HepG2 (cell line): ENCODE measurements around the gene DGCR8. TPM values are rescaled to one million over a fixed set of nuclear protein-coding genes. Genes with fewer than 3 reads are reported as not detected.

Source experiments
- ATAC-seq: fragments of 200-7000 bp; cut with Tn5 transposase; 3 replicates; pipeline ENCODE4 v1.9.1; 2020; ENCODE audit warnings: mild to moderate bottlenecking, moderate library complexity
- BruUV-seq: library from RNA; stranded (reverse); fragments of 400-500 nt; replicated peaks from 2 replicates; lab custom pipeline; 2021; lab: Mats Ljungman, UMichigan
- CTCF ChIA-PET: fragments of 300-600 bp; formaldehyde crosslinking; extraction: SDS; loops from one replicate; lab custom pipeline; 2021; ENCODE audit warnings: low total read pairs, inconsistent platforms, low intra/inter-chr PET ratio; lab: Yijun Ruan, JAX
- POLR2A ChIA-PET: fragments of 350-600 bp; sonication (Branson Sonifier 250); formaldehyde crosslinking; loops from one replicate; lab custom pipeline; 2020; ENCODE audit warnings: antibody characterized with exemption, inconsistent platforms; lab: Yijun Ruan, JAX
- DNase-seq: peaks from one replicate; pipeline ENCODE4 v3.0.0-alpha.2; 2015; ENCODE audit warnings: low spot score
- FAIRE-seq: peaks from 3 replicates; lab custom pipeline; 2011; peaks lifted over from hg19 to GRCh38; lab: Jason Lieb, UNC
- H2AFZ ChIP-seq: one replicate; pipeline ENCODE4 v1.6.1; 2011; ENCODE audit warnings: low read length, inconsistent platforms
- H3K27ac ChIP-seq: fragments of 300-600 bp; 3 replicates; pipeline ENCODE4 v1.8.0; 2011; ENCODE audit warnings: mixed run types, mild to moderate bottlenecking, mixed read lengths, low read length, inconsistent platforms; ENCODE audit not compliant: insufficient read depth; ENCODE audit errors: extremely low read length
- H3K27me3 ChIP-seq, 2 experiments: fragments of 200-600 bp in 1 of 2; 2 replicates in 1 of 2; 3 replicates in 1 of 2; pipeline versions ENCODE4 v1.6.0 to v1.8.0; 2011; ENCODE audit warnings: low read length in 2 of 2, mild to moderate bottlenecking in 2 of 2, moderate library complexity in 2 of 2, inconsistent platforms in 1 of 2; ENCODE audit not compliant: insufficient read depth in 2 of 2, control insufficient read depth in 1 of 2
- H3K36me3 ChIP-seq, 2 experiments: fragments of 200-600 bp in 1 of 2; replicated peaks in 1 of 2; 2 replicates in 1 of 2; 3 replicates in 1 of 2; pipeline versions ENCODE4 v1.5.1 to v1.8.0; 2011; ENCODE audit warnings: low read length in 2 of 2, inconsistent platforms in 1 of 2; ENCODE audit not compliant: insufficient read depth in 2 of 2, control insufficient read depth in 1 of 2
- H3K4me1 ChIP-seq: 2 replicates; pipeline ENCODE4 v1.5.1; 2012; ENCODE audit warnings: low read length, inconsistent platforms; ENCODE audit not compliant: insufficient read depth
- H3K4me2 ChIP-seq: 2 replicates; pipeline ENCODE4 v1.6.0; 2011; ENCODE audit warnings: low read depth, low read length, inconsistent platforms
- H3K4me3 ChIP-seq, 3 experiments: fragments of 200-600 bp in 1 of 3; sonication (generic), shearing (Covaris generic) in 1 of 3; replicated peaks in 1 of 3; 2 replicates each; pipeline ENCODE4 v1.5.1; 2011 to 2016; ENCODE audit warnings: low read length in 3 of 3, inconsistent platforms in 2 of 3, low read depth in 2 of 3, mild to moderate bottlenecking in 2 of 3, control low read depth in 1 of 3, mixed read lengths in 1 of 3; ENCODE audit not compliant: insufficient read depth in 1 of 3
- H3K79me2 ChIP-seq: one replicate; pipeline ENCODE4 v1.6.1; 2011; ENCODE audit warnings: low read length, inconsistent platforms; ENCODE audit not compliant: insufficient read depth
- H3K9ac ChIP-seq: 2 replicates; pipeline ENCODE4 v1.6.0; 2011; ENCODE audit warnings: mild to moderate bottlenecking, low read depth, low read length, inconsistent platforms; ENCODE audit not compliant: insufficient read depth
- H3K9me3 ChIP-seq: 2 replicates; pipeline ENCODE4 v1.5.1; 2012; ENCODE audit warnings: mild to moderate bottlenecking, low read length
- H4K20me1 ChIP-seq: 2 replicates; pipeline ENCODE4 v1.6.0; 2011; ENCODE audit warnings: inconsistent platforms, mild to moderate bottlenecking, low read length, moderate library complexity; ENCODE audit not compliant: insufficient read depth
- AGO2 ChIP-seq: fragments of 200-400 bp; formaldehyde crosslinking; optimal IDR thresholded peaks from 2 replicates; pipeline ENCODE3; 2017; ENCODE audit warnings: mild to moderate bottlenecking, low read depth, low read length, moderate library complexity
- EP300 ChIP-seq, 3 experiments: sonication (generic) in 1 of 3; formaldehyde crosslinking in 1 of 3; IDR thresholded peaks; 2 replicates each; pipeline versions ENCODE4 v1.5.1 to v1.6.1; 2011 to 2020; ENCODE audit warnings: low read depth in 2 of 3, low read length in 2 of 3, borderline replicate concordance in 1 of 3, improper control_type of control experiment in 1 of 3, mild to moderate bottlenecking in 1 of 3, missing genetic modification reagents in 1 of 3, moderate library complexity in 1 of 3
- ONECUT2 ChIP-seq: sonication (generic); formaldehyde crosslinking; IDR thresholded peaks from 2 replicates; pipeline ENCODE4 v1.4.0; 2020; ENCODE audit warnings: missing genetic modification reagents
- POLR2A ChIP-seq, 2 experiments: IDR thresholded peaks; 2 replicates each; pipeline ENCODE4 v1.6.1; 2011; ENCODE audit warnings: low read depth in 2 of 2, low read length in 2 of 2, mild to moderate bottlenecking in 1 of 2, moderate library complexity in 1 of 2; ENCODE audit not compliant: insufficient read depth in 1 of 2
- RBFOX2 ChIP-seq: fragments of 200-400 bp; formaldehyde crosslinking; IDR thresholded peaks from 2 replicates; pipeline ENCODE4 v1.6.1; 2017; ENCODE audit warnings: low read depth, mild to moderate bottlenecking, low read length
- SYNCRIP ChIP-seq: fragments of 200-400 bp; formaldehyde crosslinking; IDR thresholded peaks from 2 replicates; pipeline ENCODE4 v1.6.1; 2018; ENCODE audit warnings: mild to moderate bottlenecking, low read depth, low read length; ENCODE audit not compliant: insufficient read depth
- YEATS4 ChIP-seq: sonication (generic); formaldehyde crosslinking; IDR thresholded peaks from 2 replicates; pipeline ENCODE4 v1.4.0; 2020; ENCODE audit warnings: missing genetic modification reagents, borderline replicate concordance
- YY1 ChIP-seq: IDR thresholded peaks from 2 replicates; pipeline ENCODE4 v1.6.1; 2011; ENCODE audit warnings: low read length, low read depth, moderate library complexity, mild to moderate bottlenecking; ENCODE audit not compliant: insufficient read depth, insufficient replicate concordance
- ZBTB38 ChIP-seq: sonication (generic); formaldehyde crosslinking; IDR thresholded peaks from 2 replicates; pipeline ENCODE4 v1.5.1; 2020; ENCODE audit warnings: mild to moderate bottlenecking, missing genetic modification reagents
- ZNF263 ChIP-seq: sonication (generic); formaldehyde crosslinking; IDR thresholded peaks from 2 replicates; pipeline ENCODE4 v1.4.0; 2020; ENCODE audit warnings: missing genetic modification reagents
- ZNF773 ChIP-seq: sonication (generic); formaldehyde crosslinking; IDR thresholded peaks from 2 replicates; pipeline ENCODE4 v1.4.0; 2020; ENCODE audit warnings: missing genetic modification reagents, borderline replicate concordance
- WGBS: methylation state at CpG from one replicate; pipeline ENCODE4 v1.1.6; 2017; ENCODE audit warnings: low lambda C conversion rate; 5-methylcytosine and 5-hydroxymethylcytosine counted together
- in situ Hi-C: cut with HindIII; loops from 2 replicates; pipeline ENCODE4 v1.10.0; 2017; ENCODE audit warnings: low pct_unique_long_range_greater_than_20kb; ENCODE audit not compliant: extremely low pct_ligation_motif_present
- intact Hi-C: fragments of 100-400 bp; cut with micrococcal nuclease; formaldehyde crosslinking; loops from one replicate; pipeline ENCODE4 v1.10.0; 2022; ENCODE audit not compliant: unreplicated experiment
- polyA plus RNA-seq, 8 experiments: library from polyadenylated mRNA; depleted of rRNA in 3 of 8; stranded (reverse) in 7 of 8; unstranded in 1 of 8; fragments of >200 nt; fragmentation: Illumina TruSeq in 4 of 8; extraction: Trizol in 4 of 8; gene quantifications; 2 replicates each; pipeline versions ENCODE4 v1.2.1 to v1.2.3, GENCODE V29; 2011 to 2016; ENCODE audit warnings: low read depth in 4 of 8, missing spikeins in 1 of 8, mixed read lengths in 1 of 8; ENCODE audit not compliant: insufficient read depth in 1 of 8
- total RNA-seq, 5 experiments: library from RNA; depleted of rRNA; stranded (reverse); fragments of >200 nt; fragmentation: Illumina TruSeq; extraction: Trizol; gene quantifications; 2 replicates each; pipeline ENCODE4 v1.2.3, GENCODE V29; 2016; ENCODE audit warnings: low read depth in 1 of 5
- TF ChIP-seq, protein P1 (sequence below): sonication (generic); formaldehyde crosslinking; IDR thresholded peaks from 2 replicates; pipeline ENCODE4 v1.4.0; 2020; ENCODE audit warnings: missing genetic modification reagents, mild to moderate bottlenecking, borderline replicate concordance

Gene DGCR8
- total and polyA plus RNA-seq, 2 of the 13 experiments (the other 11 are each of a cell fraction or from before 2014, with no cell fraction given) = 10.2 to 23.2 TPM

DNA sequence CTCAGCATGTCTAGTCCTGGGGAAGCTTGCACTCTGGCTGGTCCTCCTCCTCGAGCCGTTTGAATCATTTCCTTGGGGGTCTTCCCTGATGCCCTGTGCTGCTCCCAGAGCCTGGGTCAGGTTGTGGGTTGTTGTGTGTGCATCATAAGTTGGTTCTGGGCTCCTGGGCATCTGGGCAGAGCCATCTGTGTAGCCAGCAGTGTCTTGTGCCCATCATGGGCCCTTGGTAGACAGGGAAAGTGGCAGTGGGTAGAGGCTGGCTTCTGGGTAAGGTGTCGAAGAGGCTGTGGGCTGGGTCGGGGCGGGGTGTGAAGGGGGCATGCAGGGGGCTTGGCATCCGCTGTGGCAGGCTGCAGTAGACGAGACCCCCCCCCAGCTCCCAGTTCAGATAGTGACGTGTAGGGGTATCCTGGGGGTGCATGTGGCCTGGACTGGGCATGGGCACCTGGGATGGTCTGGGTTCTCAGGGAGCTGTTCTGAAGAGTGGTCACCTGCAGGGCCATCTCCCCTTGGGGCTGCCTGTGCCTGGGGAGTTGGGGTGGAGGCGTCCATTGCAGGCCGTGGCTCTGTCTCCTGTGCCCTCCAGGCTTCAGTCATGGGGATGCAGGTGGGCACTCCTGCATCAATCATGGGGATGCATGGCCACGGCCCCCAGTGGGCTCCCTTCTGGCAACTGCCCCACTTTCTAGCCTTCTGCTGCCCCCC, 44.2 kb downstream of the DGCR8 start:
- peaks cover 31% of the 10 kb centered on the region for H3K79me2 ChIP-seq
- FAIRE-seq = no peak
- 98% methylated on average over 6 of the region's 11 CpGs for WGBS

DNA sequence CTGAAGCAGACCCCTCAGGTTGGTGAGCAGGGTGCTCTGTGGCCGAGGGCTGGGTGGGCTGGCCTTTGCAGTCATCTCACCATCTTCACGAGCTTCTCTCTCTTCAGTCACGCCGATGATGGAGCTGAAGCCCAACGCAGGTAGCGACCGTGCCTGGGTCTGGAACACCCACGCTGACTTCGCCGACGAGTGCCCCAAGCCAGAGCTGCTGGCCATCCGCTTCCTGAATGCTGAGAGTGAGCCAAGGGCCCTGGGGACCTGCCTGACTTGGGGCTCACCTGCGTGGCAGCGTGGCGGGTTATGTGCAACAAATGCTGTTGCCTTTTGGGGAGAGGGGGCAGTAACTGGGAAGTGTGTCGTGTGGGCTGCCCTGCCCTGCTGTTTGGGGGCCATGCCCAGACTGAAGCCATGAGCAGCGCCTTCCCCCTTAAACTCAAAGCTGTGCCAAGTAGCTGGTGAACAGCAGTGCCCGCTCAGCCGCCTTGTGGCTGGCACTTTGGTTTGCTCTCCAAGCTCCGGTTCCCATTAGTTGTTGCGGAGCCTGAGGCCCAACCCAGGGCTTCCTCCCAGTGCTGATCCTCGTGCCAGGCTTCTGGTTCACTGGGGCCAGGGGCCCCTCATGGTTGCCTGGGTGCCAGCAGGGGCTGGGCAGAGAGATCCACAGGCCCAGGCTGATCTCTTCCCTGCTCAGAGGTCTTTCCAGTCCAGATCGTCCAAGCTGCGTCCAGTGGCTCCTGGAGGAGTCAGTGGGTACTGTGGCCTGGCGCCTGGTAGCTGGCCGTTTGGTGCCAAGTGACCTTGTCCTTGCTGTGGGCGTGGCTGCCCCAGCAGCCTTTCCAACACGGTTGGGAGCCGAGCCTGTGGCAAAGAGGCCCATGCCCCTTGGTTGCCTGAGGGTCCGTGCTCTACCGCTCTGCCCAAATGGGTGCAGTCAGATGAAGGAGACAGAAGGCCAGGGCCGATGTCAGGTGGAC, 45.4 kb downstream of the DGCR8 start:
- no TSS peak for BruUV-seq
- 0 out of 2 replicates have a peak, but pooled peaks have one; percentile 21 for TF ChIP-seq ZBTB38 (CRISPR knock-in tag)
- TF ChIP-seq YEATS4 = no peak
- TF ChIP-seq RBFOX2 = peak; percentile 52
- TF ChIP-seq ZNF773 (CRISPR knock-in tag) = no peak
- TF ChIP-seq, protein P1, sequence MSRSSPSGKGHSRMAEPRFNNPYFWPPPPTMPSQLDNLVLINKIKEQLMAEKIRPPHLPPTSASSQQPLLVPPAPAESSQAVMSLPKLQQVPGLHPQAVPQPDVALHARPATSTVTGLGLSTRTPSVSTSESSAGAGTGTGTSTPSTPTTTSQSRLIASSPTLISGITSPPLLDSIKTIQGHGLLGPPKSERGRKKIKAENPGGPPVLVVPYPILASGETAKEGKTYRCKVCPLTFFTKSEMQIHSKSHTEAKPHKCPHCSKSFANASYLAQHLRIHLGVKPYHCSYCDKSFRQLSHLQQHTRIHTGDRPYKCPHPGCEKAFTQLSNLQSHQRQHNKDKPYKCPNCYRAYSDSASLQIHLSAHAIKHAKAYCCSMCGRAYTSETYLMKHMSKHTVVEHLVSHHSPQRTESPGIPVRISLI (CRISPR knock-in tag) = no peak
- TF ChIP-seq ONECUT2 (CRISPR knock-in tag) = no peak
- TF ChIP-seq SYNCRIP = no peak
- peak; percentile 80 for TF ChIP-seq AGO2
- no peak for TF ChIP-seq YY1
- TF ChIP-seq ZNF263 (CRISPR knock-in tag) = no peak
- Histone ChIP-seq H3K9ac (no peak overlapping the region), H3K27ac (no peak overlapping the region), H3K4me2 (no peak overlapping the region), H2AFZ (no peak overlapping the region), H3K9me3 (no peaks in the 10 kb centered on the region), H3K4me1 (peaks cover 49% of the 10 kb centered on the region), H3K4me3 (no peak overlapping the region), H3K79me2 (peaks cover 19% of the 10 kb centered on the region), H3K36me3 (peaks cover 25 to 64% of the 10 kb centered on the region in 2 experiments), H3K27me3 (no peaks in the 10 kb centered on the region), H4K20me1 (peaks cover 6% of the 10 kb centered on the region; the same call in 1 of the 2 replicates)
- ChIA-PET POLR2A (no interaction called here), CTCF (no interaction called here)
- ATAC-seq (no peak), DNase-seq (no peak), FAIRE-seq (no peak)
- WGBS = 92% methylated on average over 12 of the region's 32 CpGs
- in situ Hi-C loops = no loop called here
- intact Hi-C loops = no loop called here

More for the DNA sequence above, 44.2 kb downstream of the DGCR8 start:
- Histone ChIP-seq H2AFZ (no peak overlapping the region), H4K20me1 (peaks cover 9% of the 10 kb centered on the region; the same call in 1 of the 2 replicates), H3K36me3 (peaks cover 30 to 77% of the 10 kb centered on the region in 2 experiments), H3K27me3 (no peaks in the 10 kb centered on the region), H3K4me1 (peaks cover 49% of the 10 kb centered on the region)
- in situ Hi-C loops = no loop called here
- no peak for DNase-seq
- CTCF ChIA-PET = no interaction called here
- TF ChIP-seq POLR2A (IDR thresholded peaks at IDR 0.05; ENCODE audit: insufficient read depth in 1 of 2, low read depth in 2 of 2, low read length in 2 of 2) (peak in 1 of 2 experiments; percentile 19; a peak in 1 of 4 replicates), EP300 (IDR thresholded peaks at IDR 0.05; ENCODE audit: low read depth in 2 of 2, low read length in 2 of 2) (no peak), EP300 (CRISPR knock-in tag; IDR thresholded peaks at IDR 0.05; ENCODE audit: borderline replicate concordance) (no peak)
- TF ChIP-seq, all 625 proteins: peak for 1
- H3K4me2 ChIP-seq = no peak overlapping the region
- intact Hi-C loops = no loop called here
- H3K9me3 ChIP-seq = no peaks in the 10 kb centered on the region
- POLR2A ChIA-PET = no interaction called here
- BruUV-seq = no TSS peak
- H3K9ac ChIP-seq = no peak overlapping the region
- H3K27ac ChIP-seq = no peak overlapping the region
- H3K4me3 ChIP-seq = no peak overlapping the region
- no peak for ATAC-seq
